Retinal pigment epithelial cell (primary cell): ENCODE measurements around the gene PTPRN2.

Source experiments
- DNase-seq: peaks from one replicate; pipeline ENCODE4 v3.0.0-alpha.2; 2010; ENCODE audit warnings: low read depth
- H3K4me3 ChIP-seq: 2 replicates; pipeline ENCODE4 v1.5.1; 2011; ENCODE audit warnings: mild to moderate bottlenecking, low read length, control low read depth, moderate library complexity
- CTCF ChIP-seq: conservative IDR thresholded peaks from 2 replicates; pipeline ENCODE4 v1.5.1; 2011; ENCODE audit warnings: low read depth, low read length, control low read depth, inconsistent platforms

Gene PTPRN2

GRCh38 chr7:157560258-157560654, 1027.4 kb downstream of the PTPRN2 start:
- no peak overlapping the region for H3K4me3 ChIP-seq
- DNase-seq = no peak
- TF ChIP-seq CTCF = no peak

GRCh38 chr7:157559596-157560257, 1027.9 kb downstream of the PTPRN2 start:
- no peak overlapping the region for H3K4me3 ChIP-seq
- TF ChIP-seq CTCF = no peak
- no peak for DNase-seq

GRCh38 chr7:157558875-157559595, 1028.6 kb downstream of the PTPRN2 start:
- no peak for DNase-seq
- no peak overlapping the region for H3K4me3 ChIP-seq
- no peak for TF ChIP-seq CTCF

- no peak overlapping the region for H3K4me3 ChIP-seq
- DNase-seq = no peak
- TF ChIP-seq CTCF = no peak
These were observed 1029.1 kb downstream of the PTPRN2 start for GRCh38 chr7:157558516-157558874.

- no peak overlapping the region for H3K4me3 ChIP-seq
- no peak for TF ChIP-seq CTCF
- no peak for DNase-seq
These were observed 1029.6 kb downstream of the PTPRN2 start for GRCh38 chr7:157558061-157558460.

- no peak overlapping the region for H3K4me3 ChIP-seq
- TF ChIP-seq CTCF = no peak
- DNase-seq = no peak
These were observed 1030.4 kb downstream of the PTPRN2 start for GRCh38 chr7:157557263-157557662.

GRCh38 chr7:157556642-157556944, 1031.0 kb downstream of the PTPRN2 start:
- DNase-seq = no peak
- TF ChIP-seq CTCF = no peak
- H3K4me3 ChIP-seq = no peak overlapping the region
